ENCODE data around the gene PLXDC2. TPM values are rescaled to one million over a fixed set of nuclear protein-coding genes. Genes with fewer than 3 reads are reported as not detected.

The PLXDC2 gene
- total and polyA plus RNA-seq, 2 donors (not counting 1 experiment from before 2014, with no cell fraction given): 4.2 to 5.1 TPM

- no peaks in the 10 kb centered on the region for H3K79me2 ChIP-seq (ENCODE audit: control insufficient read depth, insufficient read depth, low read length)
- DNase-seq (ENCODE audit: low read depth in 2 of 2): no peak
- TF ChIP-seq, protein P1, sequence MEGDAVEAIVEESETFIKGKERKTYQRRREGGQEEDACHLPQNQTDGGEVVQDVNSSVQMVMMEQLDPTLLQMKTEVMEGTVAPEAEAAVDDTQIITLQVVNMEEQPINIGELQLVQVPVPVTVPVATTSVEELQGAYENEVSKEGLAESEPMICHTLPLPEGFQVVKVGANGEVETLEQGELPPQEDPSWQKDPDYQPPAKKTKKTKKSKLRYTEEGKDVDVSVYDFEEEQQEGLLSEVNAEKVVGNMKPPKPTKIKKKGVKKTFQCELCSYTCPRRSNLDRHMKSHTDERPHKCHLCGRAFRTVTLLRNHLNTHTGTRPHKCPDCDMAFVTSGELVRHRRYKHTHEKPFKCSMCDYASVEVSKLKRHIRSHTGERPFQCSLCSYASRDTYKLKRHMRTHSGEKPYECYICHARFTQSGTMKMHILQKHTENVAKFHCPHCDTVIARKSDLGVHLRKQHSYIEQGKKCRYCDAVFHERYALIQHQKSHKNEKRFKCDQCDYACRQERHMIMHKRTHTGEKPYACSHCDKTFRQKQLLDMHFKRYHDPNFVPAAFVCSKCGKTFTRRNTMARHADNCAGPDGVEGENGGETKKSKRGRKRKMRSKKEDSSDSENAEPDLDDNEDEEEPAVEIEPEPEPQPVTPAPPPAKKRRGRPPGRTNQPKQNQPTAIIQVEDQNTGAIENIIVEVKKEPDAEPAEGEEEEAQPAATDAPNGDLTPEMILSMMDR (conservative IDR thresholded peaks at IDR 0.05 in 1 of 2, IDR thresholded peaks at IDR 0.05 in 1 of 2; ENCODE audit: low read depth in 1 of 2, low read length in 2 of 2): no peak
- TF ChIP-seq EZH2 (IDR thresholded peaks at IDR 0.05; ENCODE audit: low read length, missing control alignments): no peak
Measured at GRCh38 chr10:19964625-19965024, 148.4 kb downstream of the PLXDC2 start.

DNA sequence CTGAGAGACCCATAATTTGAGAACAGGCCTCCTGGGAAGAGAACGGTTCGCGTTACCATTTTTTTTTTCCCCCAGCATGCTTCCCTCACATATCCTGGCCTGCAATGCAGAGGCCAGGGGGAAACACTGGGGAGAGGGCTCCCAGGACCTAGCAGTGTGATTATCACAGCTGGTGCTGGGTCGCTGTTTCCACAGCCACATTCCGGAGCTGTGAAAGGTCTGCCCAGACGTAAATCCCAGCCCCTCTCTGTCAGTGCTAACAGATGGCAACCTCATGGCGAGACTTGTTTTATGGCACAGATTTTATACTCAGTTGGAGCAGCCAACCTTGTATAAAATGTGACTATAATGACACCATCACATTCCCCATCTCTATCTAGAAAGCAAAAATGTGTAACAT lies 150.5 kb downstream of the PLXDC2 start:
- Histone ChIP-seq H3K79me2 (ENCODE audit: control insufficient read depth, insufficient read depth, low read length) (no peaks in the 10 kb centered on the region), H3K27me3 (ENCODE audit: control insufficient read depth, insufficient read depth, low read length) (no peaks in the 10 kb centered on the region), H3K36me3 (ENCODE audit: control insufficient read depth, insufficient read depth, low read length) (no peaks in the 10 kb centered on the region), H2AFZ (ENCODE audit: low read length) (peak overlapping the region; percentile 47), H4K20me1 (ENCODE audit: control insufficient read depth, extremely low read depth, insufficient read depth, low read length) (no peaks in the 10 kb centered on the region), H3K4me1 (ENCODE audit: control insufficient read depth, extremely low read depth, insufficient read depth, low read length) (no peaks in the 10 kb centered on the region), H3K4me2 (ENCODE audit: extremely low read depth, insufficient read depth, low read length) (no peak overlapping the region), H3K4me3 (replicated peaks in 1 of 4; ENCODE audit: control extremely low read depth in 1 of 4, insufficient read depth in 1 of 4, low read depth in 3 of 4, low read length in 4 of 4) (no peak overlapping the region), H3K27ac (ENCODE audit: insufficient read depth, low read length) (no peak overlapping the region), H3K9me3 (ENCODE audit: control insufficient read depth, insufficient read depth, low read depth, low read length) (no peaks in the 10 kb centered on the region), H3K9ac (ENCODE audit: insufficient read depth, low read length) (no peak overlapping the region)
- TF ChIP-seq EZH2 (IDR thresholded peaks at IDR 0.05; ENCODE audit: low read length, missing control alignments): no peak
- TF ChIP-seq, protein P1 (conservative IDR thresholded peaks at IDR 0.05 in 1 of 2, IDR thresholded peaks at IDR 0.05 in 1 of 2; ENCODE audit: low read depth in 1 of 2, low read length in 2 of 2): no peak
- peak; percentile 27 to 78 for DNase-seq (ENCODE audit: low read depth in 2 of 2)

More at GRCh38 chr10:19964625-19965024, 148.4 kb downstream of the PLXDC2 start:
- no peak overlapping the region for H2AFZ ChIP-seq (ENCODE audit: low read length)
- H3K4me2 ChIP-seq (ENCODE audit: extremely low read depth, insufficient read depth, low read length): no peak overlapping the region
- H3K9ac ChIP-seq (ENCODE audit: insufficient read depth, low read length): no peak overlapping the region
- H4K20me1 ChIP-seq (ENCODE audit: control insufficient read depth, extremely low read depth, insufficient read depth, low read length): no peaks in the 10 kb centered on the region
- H3K27ac ChIP-seq (ENCODE audit: insufficient read depth, low read length): no peak overlapping the region
- H3K36me3 ChIP-seq (ENCODE audit: control insufficient read depth, insufficient read depth, low read length): no peaks in the 10 kb centered on the region
- H3K9me3 ChIP-seq (ENCODE audit: control insufficient read depth, insufficient read depth, low read depth, low read length): no peaks in the 10 kb centered on the region
- no peaks in the 10 kb centered on the region for H3K27me3 ChIP-seq (ENCODE audit: control insufficient read depth, insufficient read depth, low read length)
- no peak overlapping the region for H3K4me3 ChIP-seq (replicated peaks in 1 of 4; ENCODE audit: control extremely low read depth in 1 of 4, insufficient read depth in 1 of 4, low read depth in 3 of 4, low read length in 4 of 4)
- no peaks in the 10 kb centered on the region for H3K4me1 ChIP-seq (ENCODE audit: control insufficient read depth, extremely low read depth, insufficient read depth, low read length)

DNA sequence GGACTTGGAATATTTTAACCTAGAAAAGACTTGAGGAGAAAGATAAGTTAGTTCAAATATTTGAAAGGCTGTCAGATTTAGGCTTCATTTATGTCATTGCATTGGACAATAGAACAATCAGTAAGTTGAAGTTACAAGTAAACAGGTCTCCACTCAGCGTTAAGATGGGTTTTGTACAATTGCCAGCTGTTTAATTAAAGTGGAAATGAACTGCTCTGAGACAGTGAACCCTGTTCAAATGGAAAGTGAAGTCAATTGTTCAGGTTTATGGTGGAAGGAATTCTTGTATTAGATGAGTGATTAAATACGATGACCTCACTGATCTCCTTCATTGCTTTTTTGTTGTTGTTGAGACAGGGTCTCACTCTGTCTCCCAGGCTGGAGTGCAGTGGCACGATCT lies 151.7 kb downstream of the PLXDC2 start:
- no peak for DNase-seq (ENCODE audit: low read depth in 2 of 2)
- Histone ChIP-seq H3K79me2 (ENCODE audit: control insufficient read depth, insufficient read depth, low read length) (no peaks in the 10 kb centered on the region), H3K4me2 (ENCODE audit: extremely low read depth, insufficient read depth, low read length) (no peak overlapping the region), H2AFZ (ENCODE audit: low read length) (no peak overlapping the region), H3K4me1 (ENCODE audit: control insufficient read depth, extremely low read depth, insufficient read depth, low read length) (no peaks in the 10 kb centered on the region), H3K9me3 (ENCODE audit: control insufficient read depth, insufficient read depth, low read depth, low read length) (no peaks in the 10 kb centered on the region), H3K27ac (ENCODE audit: insufficient read depth, low read length) (no peak overlapping the region), H3K36me3 (ENCODE audit: control insufficient read depth, insufficient read depth, low read length) (no peaks in the 10 kb centered on the region), H3K27me3 (ENCODE audit: control insufficient read depth, insufficient read depth, low read length) (no peaks in the 10 kb centered on the region), H4K20me1 (ENCODE audit: control insufficient read depth, extremely low read depth, insufficient read depth, low read length) (no peaks in the 10 kb centered on the region), H3K4me3 (replicated peaks in 1 of 4; ENCODE audit: control extremely low read depth in 1 of 4, insufficient read depth in 1 of 4, low read depth in 3 of 4, low read length in 4 of 4) (no peak overlapping the region), H3K9ac (ENCODE audit: insufficient read depth, low read length) (no peak overlapping the region)
- TF ChIP-seq, protein P1 (conservative IDR thresholded peaks at IDR 0.05 in 1 of 2, IDR thresholded peaks at IDR 0.05 in 1 of 2; ENCODE audit: low read depth in 1 of 2, low read length in 2 of 2): no peak
- no peak for TF ChIP-seq EZH2 (IDR thresholded peaks at IDR 0.05; ENCODE audit: low read length, missing control alignments)
